GM18520 (cell line): ENCODE measurements around the gene OSBPL3.
A peak's percentile ranks its signal among the peaks of the same experiment; 100 is the strongest.

Experiments
- ATAC-seq: cut with Tn5 transposase; IDR thresholded peaks from one replicate; pipeline ENCODE4 v1.9.1; 2021; ENCODE audit not compliant: unreplicated experiment

Gene OSBPL3

DNA sequence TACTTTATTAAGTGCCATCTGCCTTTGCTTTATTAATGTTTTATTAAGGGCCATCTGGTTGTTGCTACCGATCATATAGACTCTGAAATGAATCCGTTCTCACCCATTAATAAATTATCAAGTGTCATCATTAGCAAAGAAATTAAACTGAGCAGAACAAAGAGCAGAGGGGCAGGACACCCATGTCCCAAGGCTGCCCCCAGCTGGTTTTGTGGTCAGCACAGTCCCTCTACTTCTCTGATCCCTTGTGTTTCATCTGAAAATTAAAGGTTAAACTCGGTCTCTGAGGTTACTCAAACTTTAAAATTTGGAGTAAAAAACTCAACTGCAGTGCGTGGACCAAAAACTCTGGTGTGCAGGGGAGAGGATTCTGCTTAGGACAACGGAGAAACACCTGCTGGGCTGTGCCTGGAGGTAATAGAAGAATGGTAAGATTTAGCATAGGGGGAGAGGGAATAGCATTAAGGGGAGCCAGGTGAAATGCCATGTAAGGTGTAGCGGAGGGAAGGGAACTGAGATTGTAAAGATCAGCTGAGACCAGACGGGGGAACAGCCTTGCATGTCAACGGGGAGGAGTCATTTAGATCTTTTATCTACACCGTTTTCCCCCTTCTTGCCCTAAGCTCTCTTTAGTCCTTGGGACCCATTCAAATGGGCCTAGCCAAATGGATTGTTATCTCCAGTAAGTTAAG lies 212.0 kb downstream of the OSBPL3 start:
- no peak for ATAC-seq

DNA sequence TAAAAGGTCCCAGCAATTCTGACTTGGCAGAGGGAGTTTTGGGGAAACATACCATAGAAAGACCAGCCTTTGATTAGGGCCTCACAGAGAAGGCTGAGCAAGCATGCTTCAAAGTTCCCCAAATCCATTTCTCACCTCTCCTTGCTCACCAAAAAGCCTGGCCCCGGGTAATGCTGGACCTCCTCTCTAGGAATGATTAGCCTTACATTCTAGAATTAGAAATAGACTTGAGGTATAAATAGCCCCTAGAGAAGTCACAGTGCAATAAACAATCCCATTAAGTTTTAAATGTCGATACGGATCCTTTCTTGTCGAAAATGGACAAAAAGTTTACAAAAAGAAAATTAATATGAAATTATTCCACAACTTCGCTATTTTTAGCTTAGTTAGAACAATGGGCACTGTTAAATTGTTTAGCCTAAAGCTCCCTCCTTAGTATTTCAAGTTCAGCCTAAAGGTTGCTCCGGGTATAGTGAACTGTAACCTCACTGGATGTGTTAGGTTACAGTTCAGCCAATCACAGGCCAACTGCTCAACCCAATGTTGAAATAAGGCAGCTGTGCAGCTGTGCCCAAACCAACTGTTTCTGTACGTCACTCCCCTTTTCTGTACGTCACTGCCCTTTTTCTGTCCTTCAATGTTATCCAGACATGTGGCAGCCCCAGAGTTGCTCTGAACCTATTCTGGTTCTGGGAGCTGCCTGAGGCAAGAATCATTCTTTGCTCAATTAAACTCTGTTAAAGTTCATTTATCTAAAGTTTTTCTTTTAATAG lies 214.8 kb downstream of the OSBPL3 start:
- no peak for ATAC-seq

DNA sequence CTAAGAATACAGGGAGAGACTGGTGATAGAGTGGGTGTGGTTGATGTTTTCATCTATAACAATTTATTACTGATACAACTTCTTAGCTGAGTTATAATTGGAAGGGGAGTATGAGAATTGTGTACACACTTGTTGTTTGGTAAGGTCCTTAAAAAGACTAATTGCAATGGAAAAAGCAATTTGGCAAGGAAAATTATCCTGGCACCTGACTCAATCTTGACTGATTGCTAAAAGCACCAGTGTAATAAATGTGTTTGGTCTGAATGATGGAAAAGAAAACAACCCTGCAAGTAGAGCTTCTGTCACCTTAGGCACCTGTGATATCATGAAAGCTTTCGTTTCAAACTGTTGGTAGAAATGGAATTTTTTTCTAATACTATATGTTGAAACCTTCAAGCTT lies 216.0 kb downstream of the OSBPL3 start:
- ATAC-seq, result no peak

DNA sequence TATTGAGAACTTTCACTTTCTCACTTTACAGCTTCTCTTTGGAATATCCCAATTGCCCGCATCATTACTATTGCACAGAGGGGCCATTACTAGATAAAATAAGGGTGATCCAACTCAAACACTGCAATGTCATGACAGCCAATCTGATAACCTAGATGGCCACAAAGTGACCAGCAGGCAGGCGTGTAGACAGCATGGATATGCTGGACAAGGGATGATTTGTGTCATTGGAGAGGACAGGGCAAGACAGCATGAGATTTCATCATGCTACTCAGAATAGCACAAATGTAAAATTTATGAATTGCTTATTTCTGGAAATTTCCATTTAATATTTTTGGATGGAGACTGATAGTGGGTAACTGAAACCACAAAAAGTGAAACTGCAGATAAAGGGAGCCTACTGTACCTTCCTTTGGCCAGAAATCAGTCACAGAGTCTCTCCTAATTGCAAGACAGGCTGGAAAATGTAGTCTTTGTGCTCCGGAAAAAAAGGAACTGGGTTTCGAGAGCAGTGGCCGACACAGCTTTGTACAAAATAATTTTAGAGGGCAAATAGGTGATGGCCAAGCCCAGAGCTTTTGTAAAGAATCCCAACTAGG lies 216.6 kb downstream of the OSBPL3 start:
- ATAC-seq, result no peak

DNA sequence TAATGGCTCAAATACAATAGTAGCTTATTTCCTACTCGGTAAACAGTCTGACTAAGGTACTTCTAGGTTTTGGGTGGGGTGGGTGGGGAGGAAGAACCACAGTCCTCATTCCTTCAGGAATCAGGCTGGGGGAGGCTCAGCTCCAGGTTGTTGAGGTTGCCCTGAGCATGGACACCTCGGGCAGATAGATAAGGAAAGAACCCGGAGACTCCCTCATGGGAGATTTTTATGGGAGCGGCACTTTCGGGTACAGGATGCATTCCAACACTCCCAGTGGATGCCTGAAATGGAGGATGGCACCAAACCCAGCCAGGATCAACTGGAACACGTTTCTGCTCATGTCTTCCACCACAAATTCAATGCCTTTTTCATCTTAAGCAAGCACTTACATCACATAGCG lies 217.2 kb downstream of the OSBPL3 start:
- ATAC-seq, result no peak

DNA sequence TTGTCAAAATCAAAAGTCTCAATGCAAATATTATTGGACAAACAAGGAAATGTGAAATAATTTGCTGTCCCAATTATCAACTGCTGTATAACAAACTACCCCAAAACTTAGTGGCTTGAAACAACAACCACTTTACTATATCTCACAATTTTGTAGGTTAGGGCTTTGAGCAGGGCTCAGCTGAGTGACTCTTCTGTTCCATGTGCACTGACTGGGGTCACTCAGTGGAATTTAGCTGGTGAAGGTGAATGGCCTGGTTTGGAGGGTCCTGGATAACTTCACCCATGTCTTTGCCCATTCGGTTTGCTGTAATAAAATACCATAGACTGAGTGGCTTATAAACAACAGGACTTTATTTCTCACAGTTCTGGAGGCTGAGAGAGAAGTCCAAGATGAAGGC lies 219.0 kb downstream of the OSBPL3 start:
- no peak for ATAC-seq

DNA sequence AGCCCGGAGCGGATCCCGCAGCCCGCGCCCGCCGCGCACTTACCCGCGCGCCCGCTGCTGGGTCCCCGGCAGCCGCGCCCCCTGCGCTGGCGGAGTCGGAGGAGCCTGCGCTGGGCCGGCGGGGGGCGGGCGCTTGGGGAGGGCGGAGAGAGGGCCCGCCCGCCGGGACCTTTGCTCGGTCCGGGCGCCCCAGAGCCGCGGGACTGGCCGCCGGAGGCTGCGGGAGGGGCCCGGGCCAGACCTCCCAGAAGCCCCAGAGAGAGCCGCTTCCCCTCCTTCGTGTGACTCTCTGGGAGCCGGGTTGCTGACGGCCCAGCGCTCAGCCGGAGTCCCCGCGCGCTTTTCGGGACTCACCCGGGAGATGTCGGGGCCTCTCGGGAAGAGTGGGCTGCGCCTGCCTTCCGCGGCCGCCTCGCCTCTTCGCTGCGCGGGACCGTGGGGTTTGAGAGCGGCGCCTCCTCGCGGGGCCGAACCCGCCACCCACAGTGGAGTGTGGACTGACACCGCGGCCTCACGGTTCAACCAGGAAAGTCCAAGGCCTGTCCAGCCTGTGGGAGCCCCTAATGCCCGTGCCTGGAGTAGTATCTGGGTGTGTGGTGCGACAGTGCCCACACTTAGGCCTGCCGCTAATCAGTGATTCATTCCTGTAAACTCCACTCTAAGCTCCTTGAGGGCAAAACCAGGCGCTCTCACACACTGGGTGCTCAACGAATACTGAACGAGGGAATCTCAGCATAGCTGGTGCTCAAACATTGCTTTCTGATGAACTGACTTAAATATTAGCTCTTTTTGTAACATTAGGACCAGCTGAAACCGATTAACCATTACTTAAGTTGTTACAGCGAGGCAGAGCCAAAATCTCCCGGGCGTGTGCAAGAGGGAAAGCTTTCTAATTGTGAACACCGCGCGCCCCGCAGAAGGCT lies 222.4 kb downstream of the OSBPL3 start, which contains the start of gene GSDME:
Gene GSDME (minus strand): TSS at position 112 of the 923 bp plus-strand sequence. CDS start 7,690 bp downstream, outside the sequence.
- ATAC-seq, result no peak

DNA sequence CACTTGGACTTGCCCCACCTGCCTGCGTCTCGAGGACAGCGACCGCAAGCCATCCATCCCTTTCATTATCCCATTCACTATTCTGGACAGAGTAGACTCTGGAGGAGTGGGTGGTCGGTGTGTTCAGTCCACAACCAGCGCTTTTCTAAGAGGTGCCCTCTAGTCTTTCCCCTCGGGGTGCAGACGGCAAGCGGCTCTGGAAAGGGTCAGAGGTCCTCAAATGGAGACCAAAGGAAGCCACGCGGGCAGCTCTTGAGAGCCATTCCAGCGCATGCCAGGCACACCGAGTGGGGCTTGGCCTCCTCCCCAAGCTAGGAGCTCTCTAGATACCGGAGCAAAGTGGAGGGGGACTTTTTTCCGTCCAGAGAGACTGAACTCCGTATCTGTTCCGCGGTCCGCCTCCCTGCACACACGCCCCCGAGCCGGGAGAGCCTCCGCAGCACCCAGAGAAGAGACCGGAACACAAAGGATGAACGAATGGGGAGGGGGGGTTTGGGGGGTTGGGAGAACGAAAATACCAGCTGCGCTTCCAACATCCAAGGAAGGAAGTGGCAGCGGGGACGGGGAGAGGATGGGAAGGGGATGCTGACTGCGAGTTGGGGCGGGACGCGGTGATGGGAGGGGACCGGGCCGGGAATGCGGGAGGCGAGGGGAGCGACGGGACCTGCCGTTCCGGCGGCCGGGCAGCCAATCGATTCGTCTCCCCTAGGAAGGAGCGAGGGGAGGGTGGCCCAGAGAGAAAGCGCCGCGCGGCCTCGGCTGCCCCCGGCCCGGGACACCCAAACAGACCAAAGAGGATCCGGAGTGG lies 223.2 kb downstream of the OSBPL3 start:
- no peak for ATAC-seq

DNA sequence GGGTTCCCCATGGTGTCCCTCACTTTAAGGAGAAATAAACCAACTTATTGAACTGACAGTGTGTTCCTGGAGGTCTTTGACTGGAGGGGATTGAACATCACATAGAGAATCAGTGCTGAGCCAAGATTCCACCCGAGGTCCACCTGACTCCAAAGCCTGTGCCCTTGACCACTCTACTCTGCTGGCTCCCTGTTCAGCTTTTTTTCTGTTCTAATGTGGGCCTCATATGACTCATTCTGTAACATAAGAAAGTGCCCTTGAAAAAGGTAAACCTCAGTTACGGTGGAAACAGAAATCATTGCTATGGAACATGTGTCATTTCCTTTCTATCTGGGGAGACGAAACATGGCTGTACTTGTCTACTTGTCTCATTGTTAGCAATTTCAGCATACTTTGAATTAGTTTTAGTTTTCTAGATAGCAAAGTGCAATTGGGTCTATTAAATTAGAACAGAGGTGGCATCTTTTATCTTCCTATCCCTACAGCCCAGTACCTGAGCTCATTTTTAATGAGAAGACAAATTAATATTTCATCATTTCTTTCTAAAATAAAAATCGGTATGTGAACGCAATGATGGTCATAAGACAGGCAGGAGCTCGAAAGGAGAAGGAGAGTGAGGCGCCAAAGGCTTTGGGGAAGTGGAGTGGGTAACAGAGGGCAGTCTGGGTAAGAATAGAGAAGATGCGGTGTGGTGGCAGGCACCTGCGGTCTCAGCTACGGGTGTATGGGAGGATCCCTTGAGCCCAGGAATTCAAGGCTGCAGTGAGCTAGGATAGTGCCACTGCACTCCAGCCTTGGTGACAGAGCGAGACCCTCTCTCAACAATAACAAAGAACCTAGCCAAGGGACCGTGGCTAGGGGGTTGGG lies 224.2 kb downstream of the OSBPL3 start:
- ATAC-seq, result peak; percentile 63

DNA sequence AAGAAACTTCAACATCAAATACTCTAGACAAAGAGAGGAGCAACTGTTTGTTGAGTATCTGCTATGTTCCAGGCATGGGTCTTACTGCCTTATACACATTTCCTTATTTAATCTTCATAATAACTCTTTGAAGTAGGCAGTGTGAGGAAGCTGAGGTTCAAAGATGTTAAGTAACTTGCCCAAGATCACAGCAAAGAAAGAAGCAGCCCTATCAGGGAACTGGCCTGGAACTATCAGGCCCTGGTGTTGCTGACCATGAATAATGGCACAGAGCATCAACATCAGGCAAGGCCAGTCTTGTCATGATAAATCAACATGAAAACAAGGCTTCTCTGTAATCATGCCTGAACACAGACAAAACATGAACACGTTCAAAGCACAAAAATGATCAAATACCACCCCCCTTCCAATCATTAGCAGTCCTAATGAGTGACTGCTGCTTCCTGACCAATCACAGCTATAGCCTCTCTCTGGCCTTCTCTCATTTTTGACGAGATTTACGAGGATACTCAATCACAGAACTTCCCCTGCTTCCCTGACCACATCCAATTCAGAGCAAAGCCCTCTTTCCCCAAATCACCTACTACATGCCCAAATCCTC lies 225.0 kb downstream of the OSBPL3 start:
- ATAC-seq, result no peak

DNA sequence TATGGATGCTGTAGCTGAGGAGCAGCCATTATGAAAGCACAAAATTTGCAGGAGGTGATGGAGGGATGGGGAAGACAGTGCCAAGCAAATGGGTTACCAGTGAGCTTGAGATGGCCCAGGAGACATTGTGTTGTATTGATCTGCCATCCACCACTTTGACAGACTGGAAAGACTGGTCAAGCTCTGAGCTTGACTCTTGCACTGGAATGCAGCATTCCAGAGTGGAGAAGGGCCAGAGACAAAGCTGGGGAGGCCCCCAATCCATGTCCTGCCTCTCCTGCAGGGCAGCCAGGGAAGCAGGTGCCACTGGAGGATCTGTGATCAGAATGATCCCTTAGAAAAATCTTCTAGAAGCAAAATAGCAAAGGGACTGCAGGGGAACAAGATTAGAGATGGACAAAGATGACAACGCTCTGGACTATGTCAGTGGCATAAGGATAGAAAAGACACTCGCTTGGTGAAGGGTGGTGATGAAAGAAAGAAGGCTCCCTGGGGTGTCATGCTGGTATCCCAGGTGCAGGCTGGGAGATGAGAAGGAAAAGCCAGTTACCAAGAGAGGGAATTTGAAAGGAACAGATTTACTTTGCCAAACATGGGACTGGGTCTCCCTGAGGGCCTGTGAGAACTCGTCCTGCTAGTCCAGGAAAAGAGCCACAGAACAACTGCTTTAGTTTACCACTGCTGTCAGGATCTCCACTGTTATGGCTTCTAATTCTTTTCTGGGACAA lies 227.7 kb downstream of the OSBPL3 start:
- ATAC-seq, result no peak

DNA sequence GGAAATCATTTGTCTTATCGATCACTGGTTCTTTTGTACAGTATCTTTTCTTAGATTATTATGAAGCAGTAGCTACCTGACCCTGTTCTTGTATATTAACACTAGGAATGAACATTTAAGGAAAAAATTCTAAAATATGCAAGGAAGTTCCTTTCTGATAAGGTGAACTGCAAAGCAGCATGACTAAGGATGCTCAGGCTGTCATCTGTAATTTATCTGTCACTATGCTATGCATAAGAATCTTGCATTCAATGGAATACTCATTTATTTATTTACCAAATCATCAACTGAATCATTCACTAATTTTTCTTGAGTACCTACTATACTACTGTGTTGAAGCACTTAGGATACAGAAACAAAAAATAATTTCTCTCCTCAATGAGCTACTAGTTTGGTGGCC lies 228.5 kb downstream of the OSBPL3 start:
- no peak for ATAC-seq

DNA sequence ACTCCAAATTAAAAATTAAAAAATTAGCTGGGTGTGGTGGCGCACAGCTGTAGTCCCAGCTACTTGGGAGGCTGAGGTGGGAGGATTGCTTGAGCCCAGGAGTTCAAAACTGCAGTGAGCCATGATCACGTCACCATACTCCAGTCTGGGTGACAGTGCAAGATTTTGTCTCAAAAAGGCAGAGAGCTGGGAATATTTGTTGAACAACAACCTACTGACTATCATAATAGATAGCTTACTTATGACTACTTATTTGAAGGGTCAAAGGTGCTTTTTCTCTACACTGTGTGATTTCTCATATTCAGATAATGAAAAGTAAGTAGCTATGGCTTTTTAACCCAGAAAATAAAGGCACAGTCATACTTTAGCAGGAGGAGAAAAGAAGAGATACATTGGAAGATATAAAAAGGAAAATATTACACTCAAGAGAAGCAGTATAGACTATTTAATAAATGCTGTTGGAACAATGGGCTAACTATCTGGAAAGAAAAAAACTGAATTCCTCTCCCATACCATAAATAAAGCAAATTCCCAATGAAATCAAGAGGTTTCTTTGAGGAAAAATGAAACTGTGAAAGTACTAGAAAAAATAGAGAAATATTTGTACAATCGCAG lies 229.4 kb downstream of the OSBPL3 start:
- no peak for ATAC-seq

DNA sequence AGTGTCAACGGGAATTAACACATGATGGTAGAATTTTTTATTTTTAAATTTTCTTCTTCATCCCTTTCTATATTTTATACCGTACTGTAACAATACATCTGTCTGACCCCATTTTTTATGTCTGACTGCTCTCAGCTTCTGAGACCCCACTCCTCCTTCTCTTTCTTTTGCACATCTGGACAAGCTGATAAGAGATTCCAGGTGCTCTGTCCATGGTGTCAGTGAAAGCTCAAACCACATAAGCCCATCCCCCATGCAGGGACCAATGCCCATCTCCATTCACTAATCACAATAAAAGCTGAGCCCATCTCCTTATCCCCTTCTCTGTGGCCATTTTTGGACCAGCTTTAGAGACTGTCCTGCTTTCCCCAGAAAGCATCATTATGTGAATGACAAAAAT lies 231.5 kb downstream of the OSBPL3 start:
- ATAC-seq, result no peak
